K562 (cell line): Measurements from ENCODE around the gene FGG. TPM values are rescaled to one million over a fixed set of nuclear protein-coding genes. Genes with fewer than 3 reads are reported as not detected.

Experiments used
- CBX3 ChIP-seq, 2 experiments: IDR thresholded peaks; 1 replicate in 1 of 2; 2 replicates in 1 of 2; pipeline ENCODE4 v1.6.1; 2012; ENCODE audit warnings: inconsistent platforms in 2 of 2, low read length in 2 of 2, borderline replicate concordance in 1 of 2, control low read depth in 1 of 2
- CC2D1A ChIP-seq: fragments of 450-650 bp; IDR thresholded peaks from 2 replicates; pipeline ENCODE4 v1.6.1; 2017; ENCODE audit warnings: mild to moderate bottlenecking
- CREM ChIP-seq: IDR thresholded peaks from 2 replicates; pipeline ENCODE4 v1.6.1; 2014; ENCODE audit warnings: antibody characterized with exemption, low read depth
- DEAF1 ChIP-seq: fragments of 450-650 bp; formaldehyde crosslinking; IDR thresholded peaks from 2 replicates; pipeline ENCODE4 v1.4.0; 2020; ENCODE audit warnings: mild to moderate bottlenecking, moderate library complexity
- EZH2 ChIP-seq: IDR thresholded peaks from 2 replicates; pipeline ENCODE4 v1.6.1; 2012; ENCODE audit warnings: low read depth, mild to moderate bottlenecking, inconsistent platforms, low read length, borderline replicate concordance
- JUN ChIP-seq, 2 experiments: sonication (generic) in 1 of 2; formaldehyde crosslinking in 1 of 2; IDR thresholded peaks; 2 replicates each; pipeline versions ENCODE4 v1.6.1 to v1.8.0; 2012 to 2022; ENCODE audit warnings: borderline replicate concordance in 2 of 2, mild to moderate bottlenecking in 2 of 2, improper control_type of control experiment in 1 of 2, low read depth in 1 of 2, low read length in 1 of 2, missing genetic modification reagents in 1 of 2
- MEIS2 ChIP-seq: fragments of 450-650 bp; IDR thresholded peaks from 2 replicates; pipeline ENCODE4 v1.6.1; 2014; ENCODE audit warnings: mild to moderate bottlenecking; ENCODE audit not compliant: partially characterized antibody
- RAD21 ChIP-seq, 2 experiments: fragments of 250-450 bp in 1 of 2; fragments of 450-650 bp in 1 of 2; sonication (Bioruptor Pico) in 1 of 2; formaldehyde crosslinking in 1 of 2; IDR thresholded peaks in 1 of 2; conservative IDR thresholded peaks in 1 of 2; 2 replicates each; pipeline versions ENCODE4 v1.4.0 to v1.8.0; 2020 to 2022; ENCODE audit warnings: mild to moderate bottlenecking in 2 of 2, moderate library complexity in 1 of 2
- RBM17 ChIP-seq: fragments of 200-400 bp; formaldehyde crosslinking; IDR thresholded peaks from 2 replicates; pipeline ENCODE4 v1.6.1; 2017; ENCODE audit warnings: low read depth, mild to moderate bottlenecking, low read length, borderline replicate concordance
- RBM34 ChIP-seq: fragments of 200-400 bp; formaldehyde crosslinking; IDR thresholded peaks from 2 replicates; pipeline ENCODE4 v1.6.1; 2018; ENCODE audit warnings: low read length, borderline replicate concordance; ENCODE audit not compliant: insufficient read depth
- SMC3 ChIP-seq: conservative IDR thresholded peaks from 2 replicates; pipeline ENCODE4 v1.6.1; 2011; ENCODE audit warnings: low read depth, low read length, improper control_type of control experiment; ENCODE audit not compliant: insufficient read depth
- TEAD4 ChIP-seq, 2 experiments: sonication (generic) in 1 of 2; formaldehyde crosslinking in 1 of 2; IDR thresholded peaks; 2 replicates each; pipeline versions ENCODE4 v1.6.1 to v1.8.0; 2012 to 2022; ENCODE audit warnings: borderline replicate concordance in 1 of 2, inconsistent platforms in 1 of 2, low read length in 1 of 2, mild to moderate bottlenecking in 1 of 2, missing genetic modification reagents in 1 of 2
- ZNF3 ChIP-seq: fragments of 250-450 bp; sonication (Bioruptor Pico); IDR thresholded peaks from 2 replicates; pipeline ENCODE4 v1.5.0; 2021; ENCODE audit warnings: mild to moderate bottlenecking, moderate library complexity
- ZNF507 ChIP-seq: conservative IDR thresholded peaks from 2 replicates; pipeline ENCODE4 v1.6.1; 2017; ENCODE audit warnings: missing genetic modification characterization, missing compliant biosample characterization
- ZNF79 ChIP-seq: fragments of 250-450 bp; sonication (Bioruptor Pico); IDR thresholded peaks from 2 replicates; pipeline ENCODE4 v1.4.0; 2020; ENCODE audit warnings: low read depth, mild to moderate bottlenecking, moderate library complexity
- ZSCAN32 ChIP-seq: fragments of 450-650 bp; formaldehyde crosslinking; IDR thresholded peaks from 2 replicates; pipeline ENCODE4 v1.4.0; 2020; ENCODE audit warnings: mild to moderate bottlenecking, moderate library complexity
- polyA plus RNA-seq, 8 experiments: library from polyadenylated mRNA; depleted of rRNA in 4 of 8; stranded (reverse) in 5 of 8; unstranded in 3 of 8; fragments of >200 nt; fragmentation: Nextera tagmentation in 2 of 8; fragmentation: Illumina TruSeq in 1 of 8; extraction: Ambion mirVana in 2 of 8; extraction: Trizol in 1 of 8; gene quantifications; 2 replicates each; pipeline versions ENCODE4 v1.2.1 to v1.2.3, GENCODE V29; 2011 to 2014; ENCODE audit warnings: inconsistent platforms in 1 of 8, missing spikeins in 1 of 8
- total RNA-seq, 7 experiments: library from RNA; depleted of rRNA in 6 of 7; stranded (reverse); fragments of >200 nt in 6 of 7; fragmentation: Illumina TruSeq in 2 of 7; extraction: Trizol in 2 of 7; gene quantifications; 2 replicates each; pipeline versions ENCODE4 v1.2.1 to v1.2.3, GENCODE V29; 2011 to 2021; ENCODE audit warnings: low replicate concordance in 1 of 7
- TF ChIP-seq, protein P1 (sequence below): fragments of 450-650 bp; IDR thresholded peaks from 2 replicates; pipeline ENCODE4 v1.6.1; 2016; ENCODE audit warnings: mild to moderate bottlenecking

Gene FGG
- total and polyA plus RNA-seq, 9 of the 15 experiments (the other 6 are each of a cell fraction or from before 2014, with no cell fraction given): 0.08 to 2.2 (median 0.33) TPM; not detected in 2

DNA sequence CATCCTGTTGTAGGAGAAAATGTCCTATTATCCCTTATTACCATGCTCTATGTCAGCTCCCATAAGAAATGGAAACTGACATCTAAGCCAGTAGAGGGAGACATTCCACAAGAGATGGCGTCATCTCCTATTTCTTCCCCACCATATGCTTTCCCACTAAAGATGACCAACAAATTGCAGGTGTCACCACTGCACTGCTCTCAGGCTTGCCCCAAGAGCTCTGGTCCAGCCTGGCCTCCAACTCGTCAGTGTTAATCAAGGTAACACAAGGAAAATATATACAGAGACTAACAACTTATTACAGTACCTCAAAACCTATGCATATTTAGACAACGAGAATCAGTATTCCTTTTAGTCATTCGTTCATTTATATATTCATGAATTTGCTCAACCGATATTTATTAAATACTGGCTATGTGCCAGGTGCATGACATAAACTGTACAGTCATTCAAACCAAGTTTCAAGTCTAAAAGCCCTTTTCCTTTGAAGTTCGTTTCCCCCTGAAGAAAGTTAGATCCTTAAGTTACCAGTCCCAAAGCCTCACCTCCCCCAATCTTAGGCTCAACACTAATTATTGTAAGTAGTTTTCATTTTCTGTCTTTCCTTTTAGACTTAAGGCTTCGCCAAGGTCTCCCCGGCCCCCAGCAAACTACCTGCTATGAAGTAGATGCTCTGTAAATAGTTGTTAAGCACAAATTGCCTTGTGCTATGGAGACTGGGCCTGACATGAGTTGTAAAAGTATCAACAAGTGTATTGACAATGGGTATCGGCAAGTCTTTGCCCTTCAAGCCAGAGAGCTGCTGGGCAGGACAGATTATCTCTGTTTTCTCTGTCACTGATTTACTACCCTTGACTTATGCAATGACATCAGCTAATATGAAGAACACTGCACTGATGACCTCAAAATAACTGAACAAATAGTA, 52.7 kb downstream of the FGG start (continued):
- TF ChIP-seq EZH2 (no peak), CC2D1A (0 out of 2 replicates have a peak, but pooled peaks have one; percentile 42), ZNF79 (CRISPR knock-in tag) (no peak), RAD21 (CRISPR knock-in tag; conservative IDR thresholded peaks at IDR 0.05 in 1 of 2, IDR thresholded peaks at IDR 0.05 in 1 of 2) (peak; percentile 81 to 95), ZSCAN32 (no peak), RBM34 (no peak), MEIS2 (peak; percentile 75), CREM (peak; percentile 53; the same call in 1 of the 2 replicates), TEAD4 (IDR thresholded peaks at IDR 0.05; ENCODE audit: low read length) (no peak), TEAD4 (CRISPR knock-in tag; IDR thresholded peaks at IDR 0.05; ENCODE audit: borderline replicate concordance) (no peak), DEAF1 (peak; percentile 78), SMC3 (peak; percentile 64; the same call in 1 of the 2 replicates), RBM17 (no peak), ZNF3 (CRISPR knock-in tag) (no peak), CBX3 (IDR thresholded peaks at IDR 0.05; ENCODE audit: borderline replicate concordance in 1 of 2, low read length in 2 of 2) (0 out of 3 replicates have a peak, but pooled peaks of 1 of the 2 experiments have one; percentile 43), ZNF507 (tag) (no peak), JUN (IDR thresholded peaks at IDR 0.05; ENCODE audit: borderline replicate concordance, low read depth, low read length) (peak; percentile 31; the same call in 1 of the 2 replicates), JUN (CRISPR knock-in tag; IDR thresholded peaks at IDR 0.05; ENCODE audit: borderline replicate concordance) (no peak)
- TF ChIP-seq, protein P1, sequence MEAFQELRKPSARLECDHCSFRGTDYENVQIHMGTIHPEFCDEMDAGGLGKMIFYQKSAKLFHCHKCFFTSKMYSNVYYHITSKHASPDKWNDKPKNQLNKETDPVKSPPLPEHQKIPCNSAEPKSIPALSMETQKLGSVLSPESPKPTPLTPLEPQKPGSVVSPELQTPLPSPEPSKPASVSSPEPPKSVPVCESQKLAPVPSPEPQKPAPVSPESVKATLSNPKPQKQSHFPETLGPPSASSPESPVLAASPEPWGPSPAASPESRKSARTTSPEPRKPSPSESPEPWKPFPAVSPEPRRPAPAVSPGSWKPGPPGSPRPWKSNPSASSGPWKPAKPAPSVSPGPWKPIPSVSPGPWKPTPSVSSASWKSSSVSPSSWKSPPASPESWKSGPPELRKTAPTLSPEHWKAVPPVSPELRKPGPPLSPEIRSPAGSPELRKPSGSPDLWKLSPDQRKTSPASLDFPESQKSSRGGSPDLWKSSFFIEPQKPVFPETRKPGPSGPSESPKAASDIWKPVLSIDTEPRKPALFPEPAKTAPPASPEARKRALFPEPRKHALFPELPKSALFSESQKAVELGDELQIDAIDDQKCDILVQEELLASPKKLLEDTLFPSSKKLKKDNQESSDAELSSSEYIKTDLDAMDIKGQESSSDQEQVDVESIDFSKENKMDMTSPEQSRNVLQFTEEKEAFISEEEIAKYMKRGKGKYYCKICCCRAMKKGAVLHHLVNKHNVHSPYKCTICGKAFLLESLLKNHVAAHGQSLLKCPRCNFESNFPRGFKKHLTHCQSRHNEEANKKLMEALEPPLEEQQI: 0 out of 2 replicates have a peak, but pooled peaks have one; percentile 40
